ENCODE measurements around the gene EPB41L4B. TPM values are rescaled to one million over a fixed set of nuclear protein-coding genes. Genes with fewer than 3 reads are reported as not detected.

Gene EPB41L4B
- total and polyA plus RNA-seq, 7 experiments from 2014 or later, result 0.36 TPM; not detected in 6

DNA sequence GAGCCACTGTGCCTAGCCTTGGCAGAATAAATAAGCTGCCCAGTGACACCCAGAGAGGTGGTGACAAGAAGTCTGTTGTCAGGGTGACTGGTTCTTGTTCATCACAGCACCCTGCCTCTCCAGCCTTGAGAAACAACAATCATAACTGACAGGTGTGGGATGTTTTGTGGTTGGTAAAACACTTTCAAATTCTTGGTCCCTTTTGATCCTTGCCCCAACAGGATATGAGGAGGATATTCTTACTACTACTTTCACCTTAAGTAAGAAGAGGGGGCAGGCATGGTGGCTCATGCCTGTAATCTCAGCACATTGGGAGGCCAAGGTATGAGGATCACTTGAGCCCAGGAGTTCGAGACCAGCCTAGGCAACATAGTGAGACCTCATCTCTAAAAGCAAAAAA lies 139.6 kb downstream of the EPB41L4B start:
- Mint-ChIP-seq H3K27me3 (peaks cover 0 to 25% (median 0%) of the 10 kb centered on the region in 5 donors), H3K4me1 (peaks cover 0 to 25% (median 20%) of the 10 kb centered on the region in 7 donors), H3K36me3 (no peaks in the 10 kb centered on the region), H3K4me3 (peak overlapping the region in 2 of 10 donors; percentile 9 to 33), H3K9me3 (peaks cover 0 to 2% (median 0%) of the 10 kb centered on the region in 11 donors), H3K27ac (peak overlapping the region in 5 of 9 donors; percentile 26 to 74 (median 70))
- Histone ChIP-seq H3K4me1 (ENCODE audit: control insufficient read depth in 2 of 2, insufficient read depth in 2 of 2, low read length in 2 of 2) (no peaks in the 10 kb centered on the region), H3K27ac (ENCODE audit: low read depth, low read length) (no peak overlapping the region), H3K36me3 (ENCODE audit: control insufficient read depth in 2 of 3, insufficient read depth in 3 of 3, low read length in 3 of 3) (no peaks in the 10 kb centered on the region), H3K9me3 (ENCODE audit: control insufficient read depth in 2 of 3, low read length in 3 of 3) (no peaks in the 10 kb centered on the region), H3K27me3 (ENCODE audit: control insufficient read depth in 2 of 2, insufficient read depth in 2 of 2, low read length in 2 of 2) (no peaks in the 10 kb centered on the region), H3K4me3 (ENCODE audit: low read length) (no peak overlapping the region)
- POLR2A ChIA-PET, result no interaction called here
- intact Hi-C loops (cut with micrococcal nuclease), result loop anchor here (1.0 to 5.0 kb wide), 8 partner anchors 62 to 247 kb away; partner anchors contain the start of genes CTNNAL1 (in 2 of the 2), TMEM245 (in 2 of the 2), ABITRAM (in 1 of the 2) and ELP1 (in 1 of the 2)
- DNase-seq (peak in 8 of 9 donors; percentile 17 to 63 (median 44)), ATAC-seq (peak; percentile 66)
- CTCF ChIA-PET, result no interaction called here

DNA sequence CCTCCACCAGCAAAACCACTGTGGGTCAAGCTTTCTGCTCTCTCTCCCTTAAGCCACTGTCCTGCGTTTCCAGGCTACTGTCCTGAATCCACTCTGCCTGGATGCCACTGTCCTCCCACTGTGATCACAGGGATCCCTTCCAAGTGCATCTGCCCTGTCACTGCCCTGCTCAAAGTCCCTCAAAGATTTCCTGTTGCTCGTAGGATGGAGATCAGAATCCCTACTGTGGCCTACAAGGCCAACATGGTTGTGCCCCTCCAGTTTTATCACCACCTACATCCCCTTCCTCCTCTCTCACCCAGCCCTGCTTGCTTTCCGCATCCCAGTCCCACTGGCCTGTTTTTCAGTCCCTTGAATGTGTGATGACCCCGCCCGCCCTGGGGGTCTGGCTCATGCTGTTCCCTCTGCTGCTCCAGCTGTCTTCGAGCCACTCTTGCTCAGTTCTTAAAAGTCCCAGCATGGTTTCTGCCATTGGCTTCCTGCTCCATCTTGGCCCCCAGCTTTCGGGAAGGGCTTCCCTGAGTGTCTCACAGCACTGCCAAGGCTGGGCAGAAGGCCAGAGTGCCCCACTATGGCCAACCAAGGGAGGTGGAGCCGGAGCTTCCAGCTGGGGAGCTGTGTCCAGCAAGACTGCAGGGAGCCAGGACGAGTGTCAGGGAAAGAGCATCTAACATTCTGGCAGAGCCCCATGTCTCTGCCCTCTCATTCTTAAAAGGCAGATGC lies 140.9 kb downstream of the EPB41L4B start:
- H3K36me3 ChIP-seq (ENCODE audit: control insufficient read depth in 2 of 3, insufficient read depth in 3 of 3, low read length in 3 of 3), result no peaks in the 10 kb centered on the region
- intact Hi-C loops (cut with micrococcal nuclease), result loop anchor here (2.0 to 5.0 kb wide), 5 partner anchors 63 to 168 kb away; partner anchors contain the start of genes CTNNAL1 (in 2 of the 2), EPB41L4B (in 1 of the 2) and TMEM245 (in 1 of the 2)
- no peak overlapping the region for H3K4me3 ChIP-seq (ENCODE audit: low read length)
- H3K27me3 ChIP-seq (ENCODE audit: control insufficient read depth in 2 of 2, insufficient read depth in 2 of 2, low read length in 2 of 2), result no peaks in the 10 kb centered on the region
- H3K27me3 Mint-ChIP-seq, result peaks cover 0 to 26% (median 0%) of the 10 kb centered on the region in 5 donors
- H3K4me3 Mint-ChIP-seq, result no peak overlapping the region
- no peaks in the 10 kb centered on the region for H3K36me3 Mint-ChIP-seq
- peaks cover 0 to 25% (median 20%) of the 10 kb centered on the region in 7 donors for H3K4me1 Mint-ChIP-seq
- ChIA-PET CTCF (no interaction called here), POLR2A (interaction anchor here (0.7 kb wide), 1 partner anchor 8 kb away, joined by 3 read pairs; no protein-coding TSS in a partner anchor)
- peaks cover 0 to 2% (median 0%) of the 10 kb centered on the region in 11 donors for H3K9me3 Mint-ChIP-seq
- H3K27ac ChIP-seq (ENCODE audit: low read depth, low read length), result no peak overlapping the region
- DNase-seq (no peak), ATAC-seq (no peak)
- no peaks in the 10 kb centered on the region for H3K4me1 ChIP-seq (ENCODE audit: control insufficient read depth in 2 of 2, insufficient read depth in 2 of 2, low read length in 2 of 2)
- H3K27ac Mint-ChIP-seq, result peak overlapping the region in 5 of 9 donors; percentile 7 to 76 (median 59)
- no peaks in the 10 kb centered on the region for H3K9me3 ChIP-seq (ENCODE audit: control insufficient read depth in 2 of 3, low read length in 3 of 3)

DNA sequence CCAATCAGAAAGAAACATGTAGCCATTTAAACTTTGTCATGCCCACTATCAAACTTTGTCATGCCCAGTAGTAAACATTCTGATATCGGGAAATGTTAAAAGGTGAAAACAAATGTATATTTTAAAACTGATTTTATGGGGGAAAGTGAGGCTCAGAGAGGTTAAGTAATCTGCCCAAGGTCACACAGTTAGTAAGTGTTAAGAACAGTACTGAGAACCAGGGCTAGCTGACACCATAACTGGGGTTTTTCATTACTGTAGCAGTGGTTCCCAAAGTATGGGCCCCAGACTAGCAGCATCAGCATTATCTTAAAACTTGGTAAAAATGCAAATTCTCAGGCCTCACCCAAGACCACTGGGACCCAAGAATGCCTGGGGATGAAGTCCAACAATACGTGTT lies 143.9 kb downstream of the EPB41L4B start:
- no peak overlapping the region for H3K4me3 ChIP-seq (ENCODE audit: low read length)
- H3K4me1 Mint-ChIP-seq, result peaks cover 0 to 24% (median 16%) of the 10 kb centered on the region in 7 donors
- no peak for ATAC-seq
- no peaks in the 10 kb centered on the region for H3K9me3 ChIP-seq (ENCODE audit: control insufficient read depth in 2 of 3, low read length in 3 of 3)
- peaks cover 0 to 29% (median 2%) of the 10 kb centered on the region in 5 donors for H3K27me3 Mint-ChIP-seq
- H3K27ac ChIP-seq (ENCODE audit: low read depth, low read length), result no peak overlapping the region
- H3K27ac Mint-ChIP-seq, result no peak overlapping the region
- no peaks in the 10 kb centered on the region for H3K9me3 Mint-ChIP-seq
- H3K36me3 ChIP-seq (ENCODE audit: control insufficient read depth in 2 of 3, insufficient read depth in 3 of 3, low read length in 3 of 3), result no peaks in the 10 kb centered on the region
- H3K36me3 Mint-ChIP-seq, result no peaks in the 10 kb centered on the region
- no peak for DNase-seq
- no peaks in the 10 kb centered on the region for H3K4me1 ChIP-seq (ENCODE audit: control insufficient read depth in 2 of 2, insufficient read depth in 2 of 2, low read length in 2 of 2)
- H3K27me3 ChIP-seq (ENCODE audit: control insufficient read depth in 2 of 2, insufficient read depth in 2 of 2, low read length in 2 of 2), result no peaks in the 10 kb centered on the region
- ChIA-PET POLR2A (no interaction called here), CTCF (no interaction called here)
- H3K4me3 Mint-ChIP-seq, result no peak overlapping the region
- intact Hi-C loops (cut with micrococcal nuclease), result no loop called here

DNA sequence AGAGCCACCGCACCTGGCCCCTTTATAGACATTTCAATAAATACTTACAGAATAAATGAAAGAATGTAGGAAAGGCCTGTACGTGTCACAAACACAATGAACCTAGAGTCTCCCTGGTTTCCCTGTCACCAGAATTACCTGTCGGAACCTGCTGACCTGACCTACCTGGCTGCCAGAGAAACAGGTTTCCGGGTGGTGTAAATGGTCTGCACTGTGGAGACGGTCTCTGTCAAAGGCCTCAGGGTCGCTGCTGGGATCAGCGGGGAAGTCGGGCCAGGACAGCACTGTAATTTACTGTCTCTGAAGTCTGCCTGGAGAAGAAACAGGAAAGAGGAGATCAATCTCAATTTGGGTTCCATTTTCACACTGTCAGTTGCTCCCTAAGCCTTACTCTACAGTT lies 144.5 kb downstream of the EPB41L4B start:
- ATAC-seq (no peak), DNase-seq (no peak)
- H3K9me3 ChIP-seq (ENCODE audit: control insufficient read depth in 2 of 3, low read length in 3 of 3), result no peaks in the 10 kb centered on the region
- no peaks in the 10 kb centered on the region for H3K9me3 Mint-ChIP-seq
- H3K4me3 Mint-ChIP-seq, result no peak overlapping the region
- H3K27me3 ChIP-seq (ENCODE audit: control insufficient read depth in 2 of 2, insufficient read depth in 2 of 2, low read length in 2 of 2), result no peaks in the 10 kb centered on the region
- H3K36me3 ChIP-seq (ENCODE audit: control insufficient read depth in 2 of 3, insufficient read depth in 3 of 3, low read length in 3 of 3), result no peaks in the 10 kb centered on the region
- H3K27ac Mint-ChIP-seq, result no peak overlapping the region
- intact Hi-C loops (cut with micrococcal nuclease), result no loop called here
- no peak overlapping the region for H3K4me3 ChIP-seq (ENCODE audit: low read length)
- H3K27me3 Mint-ChIP-seq, result peaks cover 0 to 29% (median 5%) of the 10 kb centered on the region in 5 donors
- peaks cover 0 to 20% (median 11%) of the 10 kb centered on the region in 7 donors for H3K4me1 Mint-ChIP-seq
- CTCF ChIA-PET, result no interaction called here
- H3K36me3 Mint-ChIP-seq, result no peaks in the 10 kb centered on the region
- no peak overlapping the region for H3K27ac ChIP-seq (ENCODE audit: low read depth, low read length)
- POLR2A ChIA-PET, result no interaction called here
- H3K4me1 ChIP-seq (ENCODE audit: control insufficient read depth in 2 of 2, insufficient read depth in 2 of 2, low read length in 2 of 2), result no peaks in the 10 kb centered on the region

DNA sequence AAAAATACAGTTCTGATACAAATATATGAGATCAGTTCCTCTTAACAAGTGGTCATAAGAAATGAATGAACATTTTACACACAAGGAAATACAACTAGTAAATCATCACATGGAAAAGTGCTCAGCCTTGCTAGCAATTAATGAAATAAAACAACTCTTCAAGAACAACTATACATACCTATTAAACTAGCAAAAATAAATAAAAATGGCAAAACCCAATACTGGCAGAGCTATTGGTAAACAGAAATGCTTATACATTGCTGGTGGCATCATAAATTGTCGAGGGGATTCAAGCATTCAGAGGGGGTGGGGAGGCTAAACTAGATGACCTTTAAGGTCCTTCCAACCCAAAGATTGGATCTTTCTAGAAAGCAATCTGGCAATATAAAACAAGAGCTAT lies 147.9 kb downstream of the EPB41L4B start:
- no peak overlapping the region for H3K4me3 Mint-ChIP-seq
- Histone ChIP-seq H3K9me3 (ENCODE audit: control insufficient read depth in 2 of 3, low read length in 3 of 3) (no peaks in the 10 kb centered on the region), H3K4me3 (ENCODE audit: low read length) (no peak overlapping the region), H3K27me3 (ENCODE audit: control insufficient read depth in 2 of 2, insufficient read depth in 2 of 2, low read length in 2 of 2) (peaks cover 0 to 4% of the 10 kb centered on the region in 2 donors), H3K4me1 (ENCODE audit: control insufficient read depth in 2 of 2, insufficient read depth in 2 of 2, low read length in 2 of 2) (no peaks in the 10 kb centered on the region), H3K36me3 (ENCODE audit: control insufficient read depth in 2 of 3, insufficient read depth in 3 of 3, low read length in 3 of 3) (no peaks in the 10 kb centered on the region), H3K27ac (ENCODE audit: low read depth, low read length) (no peak overlapping the region)
- H3K9me3 Mint-ChIP-seq, result no peaks in the 10 kb centered on the region
- ATAC-seq (no peak), DNase-seq (no peak)
- H3K27ac Mint-ChIP-seq, result no peak overlapping the region
- peaks cover 13 to 36% (median 29%) of the 10 kb centered on the region in 5 donors for H3K27me3 Mint-ChIP-seq
- intact Hi-C loops (cut with micrococcal nuclease), result no loop called here
- ChIA-PET POLR2A (no interaction called here), CTCF (interaction anchor here (0.6 kb wide), 1 partner anchor 145 kb away, joined by 3 read pairs; no protein-coding TSS in a partner anchor)
- H3K36me3 Mint-ChIP-seq, result peaks cover 0 to 6% (median 0%) of the 10 kb centered on the region in 5 donors
- peaks cover 0 to 5% (median 0%) of the 10 kb centered on the region in 7 donors for H3K4me1 Mint-ChIP-seq

DNA sequence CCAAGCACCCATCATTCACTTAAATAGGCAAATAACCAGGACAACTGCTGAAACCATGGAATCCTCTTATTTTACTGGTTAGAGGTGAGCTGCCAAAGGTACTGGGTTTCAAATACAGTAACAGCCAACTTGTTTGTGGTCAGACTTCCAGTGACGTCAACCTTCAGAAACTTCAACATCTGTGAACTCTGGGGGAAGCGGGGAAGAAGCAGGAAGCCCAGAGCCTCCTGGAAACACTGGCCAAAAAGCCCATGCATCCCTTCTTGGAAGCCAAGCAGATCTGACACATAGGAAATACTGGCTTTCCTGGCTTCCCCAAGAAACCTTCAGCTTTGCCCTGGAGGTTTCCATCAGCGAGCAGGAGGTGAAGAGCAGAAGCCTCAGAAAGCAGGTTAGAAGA lies 148.9 kb downstream of the EPB41L4B start:
- Mint-ChIP-seq H3K36me3 (peaks cover 0 to 6% (median 0%) of the 10 kb centered on the region in 5 donors), H3K4me1 (peaks cover 0 to 9% (median 6%) of the 10 kb centered on the region in 7 donors), H3K27me3 (peaks cover 22 to 44% (median 37%) of the 10 kb centered on the region in 5 donors), H3K4me3 (no peak overlapping the region), H3K27ac (no peak overlapping the region), H3K9me3 (peaks cover 0 to 3% (median 0%) of the 10 kb centered on the region in 11 donors)
- intact Hi-C loops (cut with micrococcal nuclease), result no loop called here
- DNase-seq, result no peak
- ATAC-seq, result no peak
- Histone ChIP-seq H3K4me1 (ENCODE audit: control insufficient read depth in 2 of 2, insufficient read depth in 2 of 2, low read length in 2 of 2) (no peaks in the 10 kb centered on the region), H3K27me3 (ENCODE audit: control insufficient read depth in 2 of 2, insufficient read depth in 2 of 2, low read length in 2 of 2) (peaks cover 0 to 4% of the 10 kb centered on the region in 2 donors), H3K9me3 (ENCODE audit: control insufficient read depth in 2 of 3, low read length in 3 of 3) (no peaks in the 10 kb centered on the region), H3K4me3 (ENCODE audit: low read length) (no peak overlapping the region), H3K36me3 (ENCODE audit: control insufficient read depth in 2 of 3, insufficient read depth in 3 of 3, low read length in 3 of 3) (no peaks in the 10 kb centered on the region), H3K27ac (ENCODE audit: low read depth, low read length) (no peak overlapping the region)
- ChIA-PET CTCF (no interaction called here), POLR2A (interaction anchor here (0.7 kb wide), 1 partner anchor 8 kb away, joined by 3 read pairs; no protein-coding TSS in a partner anchor)
